IMR-90 (cell line): Measurements from ENCODE around the gene AKAP4. TPM values are rescaled to one million over a fixed set of nuclear protein-coding genes. Genes with fewer than 3 reads are reported as not detected.

ENCODE experiments used
- ATAC-seq: fragments of 200-7000 bp; cut with Tn5 transposase; 2 replicates; pipeline ENCODE4 v1.9.1; 2020; ENCODE audit warnings: low read depth, mild to moderate bottlenecking, moderate library complexity
- BruUV-seq: library from RNA; stranded (reverse); fragments of 400-500 nt; replicated peaks from 2 replicates; lab custom pipeline; 2021; lab: Mats Ljungman, UMichigan
- CTCF ChIA-PET: fragments of 300-600 bp; formaldehyde crosslinking; extraction: SDS; loops from one replicate; lab custom pipeline; 2021; ENCODE audit warnings: antibody characterized with exemption; lab: Yijun Ruan, JAX
- POLR2A ChIA-PET: fragments of 300-600 bp; sonication (Branson Sonifier 250); formaldehyde crosslinking; loops from one replicate; lab custom pipeline; 2022; ENCODE audit warnings: antibody characterized with exemption; ENCODE audit not compliant: unreplicated experiment; lab: Charles Lee
- DNase-seq: peaks from one replicate; pipeline ENCODE4 v3.0.0; 2013
- H2AFZ ChIP-seq: replicated peaks from 2 replicates; pipeline ENCODE3; 2013; ENCODE audit warnings: low read length, mild to moderate bottlenecking; ENCODE audit not compliant: poor library complexity
- H2AK5ac ChIP-seq: 2 replicates; pipeline ENCODE4 v1.6.1; 2013; ENCODE audit warnings: low read depth, low read length, inconsistent platforms
- H2AK9ac ChIP-seq: replicated peaks from 2 replicates; pipeline ENCODE3; 2013; ENCODE audit warnings: mild to moderate bottlenecking, low read depth, low read length, moderate library complexity; ENCODE audit not compliant: poor library complexity
- H2BK120ac ChIP-seq: 2 replicates; pipeline ENCODE4 v1.6.1; 2013; ENCODE audit warnings: low read depth, low read length, inconsistent platforms
- H2BK15ac ChIP-seq: 3 replicates; pipeline ENCODE4 v1.6.1; 2013; ENCODE audit warnings: low read depth, low read length, inconsistent platforms
- H2BK20ac ChIP-seq: 2 replicates; pipeline ENCODE4 v1.6.1; 2013; ENCODE audit warnings: low read depth, mild to moderate bottlenecking, inconsistent platforms, low read length, moderate library complexity
- H2BK5ac ChIP-seq: 2 replicates; pipeline ENCODE4 v1.6.1; 2013; ENCODE audit warnings: mild to moderate bottlenecking, low read depth, low read length, inconsistent platforms; ENCODE audit not compliant: poor library complexity, severe bottlenecking
- H3K14ac ChIP-seq: replicated peaks from 2 replicates; pipeline ENCODE4 v1.6.1; 2013; ENCODE audit warnings: low read depth, low read length, inconsistent platforms
- H3K18ac ChIP-seq: 2 replicates; pipeline ENCODE4 v1.6.1; 2013; ENCODE audit warnings: low read depth, low read length, control low read depth
- H3K23ac ChIP-seq: 2 replicates; pipeline ENCODE4 v1.6.1; 2013; ENCODE audit warnings: low read depth, low read length, inconsistent platforms
- H3K27ac ChIP-seq: 2 replicates; pipeline ENCODE4 v1.5.1; 2013; ENCODE audit warnings: mild to moderate bottlenecking, control low read depth, low read length; ENCODE audit not compliant: insufficient read depth
- H3K27me3 ChIP-seq: 2 replicates; pipeline ENCODE4 v1.6.1; 2013; ENCODE audit warnings: low read length; ENCODE audit not compliant: control insufficient read depth, insufficient read depth
- H3K36me3 ChIP-seq: 2 replicates; pipeline ENCODE4 v1.6.1; 2013; ENCODE audit warnings: low read length, mixed read lengths; ENCODE audit not compliant: control insufficient read depth, insufficient read depth
- H3K4ac ChIP-seq: 2 replicates; pipeline ENCODE4 v1.6.1; 2013; ENCODE audit warnings: low read depth, low read length, inconsistent platforms
- H3K4me1 ChIP-seq: 2 replicates; pipeline ENCODE4 v1.6.1; 2013; ENCODE audit warnings: low read length, mixed read lengths; ENCODE audit not compliant: control insufficient read depth, insufficient read depth
- H3K4me2 ChIP-seq: 2 replicates; pipeline ENCODE4 v1.6.1; 2013; ENCODE audit warnings: low read depth, mild to moderate bottlenecking, control low read depth, low read length, moderate library complexity
- H3K4me3 ChIP-seq: 2 replicates; pipeline ENCODE4 v1.5.1; 2013; ENCODE audit warnings: low read depth, mild to moderate bottlenecking, control low read depth, low read length, moderate library complexity; ENCODE audit not compliant: insufficient read depth
- H3K56ac ChIP-seq: 2 replicates; pipeline ENCODE4 v1.6.1; 2013; ENCODE audit warnings: low read length, inconsistent platforms; ENCODE audit not compliant: insufficient read depth; ENCODE audit errors: extremely low read depth
- H3K79me1 ChIP-seq, 2 experiments: 2 replicates each; pipeline ENCODE4 v1.6.1; 2013; ENCODE audit warnings: low read length in 2 of 2, inconsistent platforms in 1 of 2, low read depth in 1 of 2
- H3K9ac ChIP-seq: 2 replicates; pipeline ENCODE4 v1.6.1; 2013; ENCODE audit warnings: low read depth, low read length, control low read depth
- H3K9me1 ChIP-seq: 2 replicates; pipeline ENCODE4 v1.6.1; 2013; ENCODE audit warnings: low read length, inconsistent platforms; ENCODE audit not compliant: insufficient read depth
- H3K9me3 ChIP-seq: 2 replicates; pipeline ENCODE4 v1.6.1; 2013; ENCODE audit warnings: low read length; ENCODE audit not compliant: control insufficient read depth, insufficient read depth
- H4K20me1 ChIP-seq: 2 replicates; pipeline ENCODE4 v1.6.1; 2013; ENCODE audit warnings: low read length, inconsistent platforms; ENCODE audit not compliant: insufficient read depth
- H4K5ac ChIP-seq: 2 replicates; pipeline ENCODE4 v1.6.1; 2013; ENCODE audit warnings: mild to moderate bottlenecking, low read depth, low read length, control low read depth
- H4K8ac ChIP-seq, 2 experiments: 2 replicates each; pipeline ENCODE4 v1.6.1; 2013; ENCODE audit warnings: low read depth in 2 of 2, low read length in 2 of 2, control low read depth in 1 of 2, inconsistent platforms in 1 of 2
- H4K91ac ChIP-seq: 2 replicates; pipeline ENCODE4 v1.6.1; 2013; ENCODE audit warnings: low read depth, low read length, inconsistent platforms; ENCODE audit not compliant: insufficient read depth
- CTCF ChIP-seq: conservative IDR thresholded peaks from 2 replicates; pipeline ENCODE4 v1.5.1; 2012; ENCODE audit warnings: mild to moderate bottlenecking, low read depth, low read length, improper control_type of control experiment
- ELK1 ChIP-seq: fragments of 150-350 bp; IDR thresholded peaks from 2 replicates; pipeline ENCODE4 v1.6.1; 2016; ENCODE audit warnings: low read depth, mild to moderate bottlenecking, low read length, moderate library complexity, borderline replicate concordance
- FOS ChIP-seq: fragments of 150-350 bp; IDR thresholded peaks from 2 replicates; pipeline ENCODE4 v1.6.1; 2016; ENCODE audit warnings: low read depth, low read length
- MAFK ChIP-seq: IDR thresholded peaks from 2 replicates; pipeline ENCODE4 v1.6.1; 2012; ENCODE audit warnings: low read depth, low read length, improper control_type of control experiment
- MXI1 ChIP-seq: IDR thresholded peaks from 2 replicates; pipeline ENCODE4 v1.6.1; 2012; ENCODE audit warnings: low read depth, mild to moderate bottlenecking, low read length, moderate library complexity, borderline replicate concordance
- NFE2L2 ChIP-seq: fragments of 150-350 bp; IDR thresholded peaks from 2 replicates; pipeline ENCODE4 v1.6.1; 2016; ENCODE audit warnings: low read depth, mild to moderate bottlenecking, low read length
- RAD21 ChIP-seq: IDR thresholded peaks from 2 replicates; pipeline ENCODE4 v1.6.1; 2012; ENCODE audit warnings: low read length, improper control_type of control experiment
- RCOR1 ChIP-seq: IDR thresholded peaks from 2 replicates; pipeline ENCODE4 v1.6.1; 2012; ENCODE audit warnings: mild to moderate bottlenecking, low read length, improper control_type of control experiment; ENCODE audit not compliant: insufficient replicate concordance
- RFX5 ChIP-seq: IDR thresholded peaks from 2 replicates; pipeline ENCODE4 v1.8.0; 2012; ENCODE audit warnings: low read depth, mild to moderate bottlenecking, low read length, moderate library complexity
- USF2 ChIP-seq: fragments of 150-350 bp; IDR thresholded peaks from 2 replicates; pipeline ENCODE4 v1.6.1; 2017; ENCODE audit warnings: mild to moderate bottlenecking, antibody characterized with exemption, low read length, low read depth
- WGBS, 2 experiments: methylation state at CpG; one replicate each; pipeline versions ENCODE4 v1.1.5 to v1.1.7; 2013; ENCODE audit warnings: missing lambda C conversion rate in 2 of 2; ENCODE audit not compliant: insufficient read length in 1 of 2; ENCODE audit errors: extremely low coverage in 2 of 2; 5-methylcytosine and 5-hydroxymethylcytosine counted together
- dilution Hi-C: fragments of 300-500 bp; cut with HindIII; formaldehyde crosslinking; loops from one replicate; pipeline ENCODE4 v1.14.3; 2018; ENCODE audit warnings: low sequenced_read_pairs; ENCODE audit not compliant: unreplicated experiment
- in situ Hi-C: fragments of 300-500 bp; cut with MboI; formaldehyde crosslinking; loops from 3 replicates; pipeline ENCODE4 v1.14.3; 2019; ENCODE audit warnings: low sequenced_read_pairs, inconsistent platforms, mixed read lengths
- intact Hi-C: fragments of 100-400 bp; cut with micrococcal nuclease; formaldehyde crosslinking; loops from 2 replicates; pipeline ENCODE4 v1.10.0; 2022
- polyA plus RNA-seq, 3 experiments: library from polyadenylated mRNA; depleted of rRNA; stranded (reverse); fragments of >200 nt; gene quantifications; 2 replicates each; pipeline ENCODE4 v1.2.3, GENCODE V29; 2012; ENCODE audit warnings: low replicate concordance in 1 of 3
- total RNA-seq: library from RNA; depleted of rRNA; stranded (reverse); fragments of >200 nt; gene quantifications from 2 replicates; pipeline ENCODE4 v1.2.3, GENCODE V29; 2012

The AKAP4 gene
- total and polyA plus RNA-seq, 2 of the 4 experiments (the other 2 are of a cell fraction): not detected

- Histone ChIP-seq H2BK5ac (no peak overlapping the region), H2AK5ac (no peak overlapping the region), H3K9ac (no peak overlapping the region), H3K27me3 (peaks cover 5% of the 10 kb centered on the region; the same call in 1 of the 2 replicates), H2BK20ac (no peak overlapping the region), H4K8ac (no peak overlapping the region), H3K4me3 (no peak overlapping the region), H2AFZ (no peak overlapping the region), H3K4me1 (no peaks in the 10 kb centered on the region), H3K27ac (no peak overlapping the region), H3K9me3 (no peaks in the 10 kb centered on the region), H3K36me3 (no peaks in the 10 kb centered on the region), H3K4me2 (no peak overlapping the region), H2AK9ac (no peak overlapping the region), H3K14ac (no peak overlapping the region), H2BK120ac (no peak overlapping the region), H3K56ac (no peak overlapping the region), H4K20me1 (no peaks in the 10 kb centered on the region), H3K23ac (no peak overlapping the region), H3K4ac (no peak overlapping the region), H3K18ac (no peak overlapping the region), H3K79me1 (no peaks in the 10 kb centered on the region), H4K91ac (no peak overlapping the region), H2BK15ac (no peak overlapping the region), H3K9me1 (no peaks in the 10 kb centered on the region), H4K5ac (no peak overlapping the region)
- DNase-seq (no peak), ATAC-seq (no peak)
- no TSS peak for BruUV-seq
- dilution Hi-C loops (no loop called here), in situ Hi-C loops (no loop called here), intact Hi-C loops (no loop called here)
- TF ChIP-seq FOS (no peak), NFE2L2 (no peak), RCOR1 (no peak), USF2 (no peak), MXI1 (no peak), CTCF (no peak), RAD21 (no peak), ELK1 (no peak), RFX5 (no peak), MAFK (no peak)
- ChIA-PET CTCF (no interaction called here), POLR2A (no interaction called here)
- WGBS, 2 experiments: no CpG with 5 or more reads among the region's 5 CpGs
Measured at GRCh38 chrX:50165727-50166126, 35.1 kb downstream of the AKAP4 start.
